Neural progenitor cell (in vitro differentiated cells): ENCODE measurements around the gene RASGEF1B.

Source experiments
- EZH2 ChIP-seq: fragments of 200-600 bp; sonication (generic); IDR thresholded peaks from 2 replicates; pipeline ENCODE4 v1.6.1; 2017; ENCODE audit warnings: antibody characterized with exemption, mild to moderate bottlenecking, moderate library complexity
- EZH2phosphoT487 ChIP-seq: fragments of 200-600 bp; sonication (generic); IDR thresholded peaks from 2 replicates; pipeline ENCODE4 v1.6.1; 2017; ENCODE audit warnings: antibody characterized with exemption
- TF ChIP-seq, protein P1 (sequence below): fragments of 200-600 bp; sonication (generic); IDR thresholded peaks from 2 replicates; pipeline ENCODE4 v1.5.1; 2017; ENCODE audit warnings: antibody characterized with exemption, mild to moderate bottlenecking

DNA sequence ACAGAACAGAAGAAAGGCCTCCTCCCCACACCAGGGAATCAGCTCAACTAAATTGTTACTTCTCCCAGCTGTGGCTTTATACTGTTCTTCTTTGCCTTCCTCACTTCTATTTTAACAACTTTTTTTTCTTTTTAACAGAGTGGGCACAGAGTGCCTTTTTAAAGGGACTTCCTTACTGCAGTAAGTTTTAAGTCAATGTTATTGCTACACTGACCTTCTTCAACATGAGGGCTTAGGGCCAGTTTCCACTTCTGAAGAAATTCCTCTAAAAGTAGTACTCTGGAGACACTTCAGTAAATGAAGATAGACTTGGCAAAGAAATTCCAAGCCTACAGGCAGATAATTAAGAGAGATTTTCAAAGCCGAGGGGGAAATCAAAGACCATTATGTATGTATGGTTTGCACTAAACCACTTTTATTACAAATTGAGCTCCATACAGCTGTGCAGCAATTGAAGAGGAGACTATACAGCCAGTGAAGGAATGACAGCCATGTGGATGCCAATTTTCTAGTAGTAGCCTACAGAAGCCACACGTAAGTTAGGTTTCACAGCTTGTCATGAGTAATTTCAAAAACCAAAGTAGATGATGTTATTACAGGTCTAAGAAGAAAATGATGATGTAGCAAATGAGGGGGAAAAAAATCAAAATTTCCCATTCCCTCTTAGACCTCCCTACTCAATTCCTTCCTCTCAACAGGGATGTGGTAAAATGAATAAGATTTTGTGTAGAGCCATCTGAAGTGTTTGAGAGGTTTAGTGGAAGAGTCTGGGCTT is 36.9 kb upstream of the RASGEF1B start:
- TF ChIP-seq, protein P1, sequence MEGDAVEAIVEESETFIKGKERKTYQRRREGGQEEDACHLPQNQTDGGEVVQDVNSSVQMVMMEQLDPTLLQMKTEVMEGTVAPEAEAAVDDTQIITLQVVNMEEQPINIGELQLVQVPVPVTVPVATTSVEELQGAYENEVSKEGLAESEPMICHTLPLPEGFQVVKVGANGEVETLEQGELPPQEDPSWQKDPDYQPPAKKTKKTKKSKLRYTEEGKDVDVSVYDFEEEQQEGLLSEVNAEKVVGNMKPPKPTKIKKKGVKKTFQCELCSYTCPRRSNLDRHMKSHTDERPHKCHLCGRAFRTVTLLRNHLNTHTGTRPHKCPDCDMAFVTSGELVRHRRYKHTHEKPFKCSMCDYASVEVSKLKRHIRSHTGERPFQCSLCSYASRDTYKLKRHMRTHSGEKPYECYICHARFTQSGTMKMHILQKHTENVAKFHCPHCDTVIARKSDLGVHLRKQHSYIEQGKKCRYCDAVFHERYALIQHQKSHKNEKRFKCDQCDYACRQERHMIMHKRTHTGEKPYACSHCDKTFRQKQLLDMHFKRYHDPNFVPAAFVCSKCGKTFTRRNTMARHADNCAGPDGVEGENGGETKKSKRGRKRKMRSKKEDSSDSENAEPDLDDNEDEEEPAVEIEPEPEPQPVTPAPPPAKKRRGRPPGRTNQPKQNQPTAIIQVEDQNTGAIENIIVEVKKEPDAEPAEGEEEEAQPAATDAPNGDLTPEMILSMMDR, result no peak
- TF ChIP-seq EZH2, result no peak
- no peak for TF ChIP-seq EZH2phosphoT487
